Renal cortical epithelial cell (primary cell): ENCODE results near the gene RAB11FIP2. TPM values are rescaled to one million over a fixed set of nuclear protein-coding genes. Genes with fewer than 3 reads are reported as not detected.

Experiments
- DNase-seq: peaks from one replicate; pipeline ENCODE4 v3.0.0-alpha.2; 2011; ENCODE audit warnings: low read depth
- total RNA-seq: library from RNA; depleted of rRNA; stranded (reverse); fragments of >200 nt; gene quantifications from 2 replicates; pipeline ENCODE4 v1.2.3, GENCODE V29; 2014

Gene RAB11FIP2
- total RNA-seq, 1 donor from 2014 or later = 61.3 TPM

- no peak for DNase-seq
These were observed 62.8 kb downstream of the RAB11FIP2 start for GRCh38 chr10:117983961-117984360.

GRCh38 chr10:117980755-117981702 lies 65.7 kb downstream of the RAB11FIP2 start:
- no peak for DNase-seq

DNA sequence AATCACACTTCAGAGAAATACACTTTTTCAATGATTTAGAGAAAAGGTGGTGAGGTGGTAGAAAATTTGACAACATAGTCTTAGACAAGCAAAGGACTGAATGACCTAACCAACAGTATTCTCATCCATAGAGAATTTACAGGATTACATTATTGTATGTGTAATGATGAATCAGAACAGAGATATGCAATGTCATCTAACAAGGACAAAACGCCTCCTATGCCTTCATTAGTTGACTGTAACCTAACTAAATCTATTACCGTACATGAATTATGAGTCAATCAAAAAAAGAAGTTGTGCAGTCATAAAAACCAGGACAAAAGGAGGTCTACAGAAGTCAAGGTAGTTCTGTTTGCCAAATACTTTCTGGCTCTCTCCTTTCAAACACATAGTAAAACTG lies 66.5 kb downstream of the RAB11FIP2 start:
- DNase-seq = peak; percentile 47

DNA sequence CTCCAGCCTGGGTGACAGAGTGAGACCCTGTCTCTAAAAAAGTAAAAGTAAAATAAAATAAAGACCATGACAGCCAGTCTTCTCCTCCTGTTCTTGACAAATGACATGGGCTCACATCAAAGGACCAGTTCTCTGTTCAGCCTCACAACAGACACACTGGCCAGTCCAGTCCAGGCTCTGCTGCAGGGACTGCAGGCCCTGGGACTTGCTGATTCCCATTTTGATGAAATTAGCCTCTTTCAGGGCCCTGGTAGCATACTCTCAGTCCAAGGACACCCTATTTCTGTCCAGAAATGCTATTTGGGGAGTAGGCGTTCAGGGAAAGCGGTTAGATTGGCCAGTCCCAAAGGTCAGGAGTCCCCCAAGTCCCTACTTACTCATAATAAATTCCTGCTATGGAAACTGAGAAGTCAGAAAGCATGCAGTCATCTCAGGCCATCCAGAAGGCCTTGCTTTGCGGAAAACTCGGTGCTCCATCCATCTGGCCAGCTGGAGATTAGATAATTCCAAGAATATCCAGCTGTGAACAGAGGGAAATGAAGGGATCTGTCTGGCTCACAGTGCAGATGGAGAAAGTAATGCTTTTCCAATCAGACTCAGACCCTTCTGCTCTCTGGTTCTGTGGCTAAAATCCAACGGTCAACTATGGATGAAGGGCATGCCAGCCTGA lies 74.4 kb downstream of the RAB11FIP2 start:
- DNase-seq = no peak

GRCh38 chr10:117970962-117971361 lies 75.8 kb downstream of the RAB11FIP2 start:
- no peak for DNase-seq

DNA sequence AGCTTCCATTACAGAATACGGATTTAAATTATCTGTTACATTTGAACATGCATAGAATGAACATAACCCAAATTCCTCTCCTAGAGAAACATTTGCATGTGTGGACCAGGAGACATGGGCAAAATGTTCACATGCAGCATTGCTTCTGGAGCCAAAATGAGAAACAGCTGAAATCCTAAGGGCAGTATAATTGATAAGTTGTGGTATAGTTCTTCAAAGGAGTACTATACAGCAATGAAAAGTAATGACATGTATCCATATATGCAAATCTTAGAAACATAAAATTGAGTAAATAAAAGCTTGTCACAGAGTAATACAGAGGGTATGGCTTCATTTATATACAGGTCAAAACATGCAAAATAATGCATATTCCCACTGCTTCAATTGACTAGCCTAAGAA lies 77.1 kb downstream of the RAB11FIP2 start:
- DNase-seq = no peak

DNA sequence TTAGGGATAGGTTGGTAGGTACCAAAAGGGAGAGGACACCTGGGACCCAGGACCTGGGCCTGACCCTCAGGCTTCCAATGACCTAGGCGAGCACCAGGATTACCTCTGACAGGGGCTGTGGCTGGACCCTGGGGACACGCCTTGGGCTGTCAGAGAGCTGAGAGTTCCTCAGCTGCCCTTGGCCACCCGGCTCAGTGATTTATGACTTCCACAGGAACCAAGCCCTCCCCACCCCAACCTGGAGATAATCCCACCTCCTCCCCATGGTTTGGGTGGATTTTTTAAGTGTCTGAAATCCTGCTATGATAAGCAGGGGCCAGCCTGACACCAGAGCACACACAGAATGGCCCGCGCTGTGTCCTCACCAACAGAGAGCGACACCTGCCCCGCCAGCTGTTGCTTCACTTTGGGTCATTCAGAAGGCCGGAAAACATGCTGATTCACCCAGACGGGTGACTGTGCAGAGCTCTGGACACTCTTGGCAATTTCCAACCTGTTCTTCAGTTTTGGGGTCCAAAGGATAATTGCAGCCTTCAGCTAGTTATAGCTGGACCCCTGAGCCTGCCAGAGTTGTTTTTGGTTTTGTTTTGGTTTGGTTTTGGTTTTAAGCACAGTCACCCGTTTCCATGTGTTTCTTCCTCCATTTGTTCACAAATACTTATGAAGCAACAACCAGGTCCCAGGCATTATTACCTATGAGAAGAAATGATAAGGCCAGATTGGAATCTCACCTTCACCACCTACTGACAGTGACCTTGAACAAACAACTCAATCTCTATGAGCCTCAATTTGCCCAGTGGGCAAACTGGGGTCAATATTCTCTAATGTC lies 78.2 kb downstream of the RAB11FIP2 start:
- no peak for DNase-seq

DNA sequence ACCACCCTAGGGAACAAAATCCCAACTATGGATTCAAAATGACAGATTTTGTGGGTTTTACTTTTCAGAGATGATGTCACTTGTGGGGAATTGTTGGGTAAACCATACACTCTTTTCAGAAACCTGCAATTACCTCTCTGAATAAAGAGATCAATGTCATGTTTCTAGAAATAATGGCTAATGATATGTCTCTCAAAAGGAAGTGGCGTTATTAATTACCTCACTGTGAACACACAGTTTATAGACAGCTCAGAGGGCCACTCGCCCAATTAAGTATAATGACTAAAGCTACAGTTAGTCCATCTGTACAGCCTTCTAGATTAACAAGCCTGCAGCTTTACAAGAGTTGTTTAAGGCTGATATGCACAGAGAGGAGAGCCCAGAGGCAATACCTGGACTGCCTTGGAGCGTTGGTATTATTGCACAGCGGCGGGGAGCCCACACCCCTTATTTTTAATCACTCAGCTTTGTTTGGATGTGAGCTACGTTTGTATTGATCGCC lies 79.5 kb downstream of the RAB11FIP2 start:
- no peak for DNase-seq

GRCh38 chr10:117965984-117966383 lies 80.8 kb downstream of the RAB11FIP2 start:
- no peak for DNase-seq

GRCh38 chr10:117964536-117964935 lies 82.2 kb downstream of the RAB11FIP2 start:
- no peak for DNase-seq

DNA sequence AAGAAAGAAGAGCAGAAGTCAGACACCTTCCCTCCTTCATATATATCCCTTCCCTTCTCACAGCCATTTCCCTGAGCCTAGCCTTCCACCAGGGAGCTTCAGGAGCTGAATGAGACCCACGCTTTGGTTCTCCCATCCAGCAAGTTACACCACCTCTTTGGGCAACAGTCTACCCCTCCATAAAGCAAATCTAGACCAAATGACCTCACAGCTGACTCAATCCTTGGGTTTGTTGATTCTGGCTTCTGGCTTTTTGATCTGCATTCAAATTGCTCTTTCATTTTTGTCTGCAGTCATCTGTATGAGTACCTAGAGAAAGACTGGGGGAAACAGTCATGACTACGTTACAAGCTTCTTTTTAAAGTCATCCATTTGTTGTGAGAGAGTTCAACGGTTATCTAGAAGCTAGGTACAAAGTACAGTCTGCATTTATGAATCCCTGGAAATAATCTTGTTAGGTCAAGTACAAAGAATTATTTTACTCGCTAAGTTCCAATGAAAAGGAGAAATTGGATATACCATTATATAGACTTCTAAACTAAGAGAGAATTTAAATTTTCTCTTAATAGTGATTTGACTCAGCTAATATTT lies 86.3 kb downstream of the RAB11FIP2 start:
- peak; percentile 31 for DNase-seq

GRCh38 chr10:117956972-117957371 lies 89.8 kb downstream of the RAB11FIP2 start:
- no peak for DNase-seq

DNA sequence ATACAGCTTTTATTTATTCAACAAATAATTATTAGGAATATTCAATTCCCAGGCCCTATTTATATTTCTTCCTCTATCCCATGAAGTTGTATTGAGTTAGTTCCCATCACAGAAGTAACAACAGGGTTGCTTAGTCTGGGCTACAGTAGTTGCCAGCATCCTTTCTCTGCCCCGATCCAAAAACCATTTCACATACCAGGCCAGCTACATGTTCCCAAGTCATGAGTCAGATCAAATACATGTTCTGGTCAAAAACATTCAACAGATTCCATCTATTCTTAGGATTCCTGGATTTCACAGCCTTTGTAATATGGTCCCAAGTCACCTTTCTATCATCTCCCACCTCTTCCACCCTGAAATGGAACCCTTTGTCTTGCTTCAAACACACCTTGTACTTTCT lies 91.6 kb downstream of the RAB11FIP2 start:
- DNase-seq = peak; percentile 11
